NCI-H82 (cell line): ENCODE results near the gene EIF1.
"Not testable (repeated sequence)": the region's sequence is repeated elsewhere in the genome, so short reads cannot be mapped to it uniquely, and the experiment has no call there.

ENCODE experiments used
- DNase-seq: peaks from one replicate; lab custom pipeline; 2025; lab: John Stamatoyannopoulos, UW

Gene EIF1

GRCh38 chr17:41678907-41679739 is 9.6 kb upstream of the EIF1 start:
- DNase-seq: no peak

GRCh38 chr17:41679740-41680425 is 8.8 kb upstream of the EIF1 start:
- DNase-seq: no peak

GRCh38 chr17:41680426-41681040 is 8.2 kb upstream of the EIF1 start:
- no peak for DNase-seq

- DNase-seq: no peak
These were observed 6.9 kb upstream of the EIF1 start for GRCh38 chr17:41681776-41682175.

GRCh38 chr17:41682631-41683030 is 6.1 kb upstream of the EIF1 start:
- no peak for DNase-seq

- DNase-seq: no peak
These were observed 5.2 kb upstream of the EIF1 start for GRCh38 chr17:41683441-41684007.

- DNase-seq: no peak
These were observed 4.7 kb upstream of the EIF1 start for GRCh38 chr17:41684035-41684434.

- not testable (repeated sequence) for DNase-seq
These were observed 2.9 kb upstream of the EIF1 start for GRCh38 chr17:41685753-41686152.

GRCh38 chr17:41686281-41686680 is 2.4 kb upstream of the EIF1 start:
- DNase-seq: no peak

GRCh38 chr17:41687828-41688640 is 651 bp upstream of the EIF1 start:
- peak; percentile 73 for DNase-seq

GRCh38 chr17:41689497-41690299 is 1.0 kb downstream of the EIF1 start:
- DNase-seq: peak; percentile 77

- no peak for DNase-seq
These were observed 1.8 kb downstream of the EIF1 start for GRCh38 chr17:41690497-41690896.

GRCh38 chr17:41691031-41691777 is 2.5 kb downstream of the EIF1 start:
- DNase-seq: no peak

- DNase-seq: no peak
These were observed 4.2 kb downstream of the EIF1 start for GRCh38 chr17:41692722-41693521.

- no peak for DNase-seq
These were observed 6.5 kb downstream of the EIF1 start for GRCh38 chr17:41695134-41695661.

- peak; percentile 88 for DNase-seq
These were observed 7.5 kb downstream of the EIF1 start for GRCh38 chr17:41695954-41696757.

GRCh38 chr17:41697122-41697962 is 8.7 kb downstream of the EIF1 start:
- DNase-seq: peak; percentile 36
